Measurements from ENCODE around the gene TTLL4.

TTLL4 gene

GRCh38 chr2:218713922-218714321, 3.3 kb downstream of the TTLL4 start:
- DNase-seq (ENCODE audit: low read depth): no peak

- no peak for DNase-seq (ENCODE audit: low read depth)
Observed at GRCh38 chr2:218716070-218716469, 5.4 kb downstream of the TTLL4 start.

- no peak for DNase-seq (ENCODE audit: low read depth)
Observed at GRCh38 chr2:218717262-218717661, 6.6 kb downstream of the TTLL4 start.

GRCh38 chr2:218718058-218718457, 7.4 kb downstream of the TTLL4 start:
- no peak for DNase-seq (ENCODE audit: low read depth)

GRCh38 chr2:218719457-218719856, 8.8 kb downstream of the TTLL4 start:
- no peak for DNase-seq (ENCODE audit: low read depth)

DNA sequence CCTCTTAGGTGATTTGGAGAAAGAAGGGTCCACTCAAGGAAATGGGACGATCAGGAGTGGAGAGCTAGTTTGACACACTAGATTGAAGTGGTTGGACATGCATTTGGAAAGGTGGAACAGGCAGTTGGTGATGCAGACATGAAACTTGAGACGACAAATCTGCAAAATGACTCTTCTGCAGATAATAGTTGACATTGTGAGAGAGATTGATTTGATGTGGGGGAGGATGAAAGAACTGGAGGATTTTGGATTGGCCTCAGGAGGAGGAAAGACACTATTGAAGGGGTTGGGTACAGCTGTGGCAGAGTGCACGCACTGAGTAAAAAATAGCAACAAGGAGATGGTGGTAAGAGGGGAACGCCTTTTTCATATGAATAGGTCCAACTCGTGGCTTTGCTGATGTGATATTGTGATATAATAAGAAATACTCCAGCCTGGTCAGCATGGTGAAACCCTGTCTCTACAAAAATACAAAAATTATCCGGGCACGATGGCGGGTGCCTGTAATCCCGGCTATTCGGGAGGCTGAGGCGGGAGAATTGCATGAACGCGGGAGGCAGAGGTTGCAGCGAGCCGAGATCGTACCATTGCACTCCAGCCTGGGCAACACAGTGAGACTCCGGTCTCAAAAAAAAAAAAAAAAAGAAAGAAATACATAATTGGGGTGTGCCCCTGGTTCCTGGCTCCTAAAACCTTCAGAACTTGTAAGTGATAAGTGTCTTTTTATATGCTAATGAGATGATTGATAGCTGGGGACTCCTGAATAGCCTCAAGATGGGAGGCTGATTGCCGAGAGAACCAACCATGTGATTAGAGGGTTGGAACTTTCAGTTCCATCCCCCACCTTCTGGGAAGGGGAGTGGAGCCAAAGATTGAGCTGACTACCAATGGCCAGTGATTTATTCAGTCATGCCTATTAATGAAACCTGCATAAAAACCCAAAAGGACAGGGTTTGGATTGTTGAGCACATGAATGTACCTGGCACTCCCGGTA, 9.7 kb downstream of the TTLL4 start:
- DNase-seq (ENCODE audit: low read depth): no peak

DNA sequence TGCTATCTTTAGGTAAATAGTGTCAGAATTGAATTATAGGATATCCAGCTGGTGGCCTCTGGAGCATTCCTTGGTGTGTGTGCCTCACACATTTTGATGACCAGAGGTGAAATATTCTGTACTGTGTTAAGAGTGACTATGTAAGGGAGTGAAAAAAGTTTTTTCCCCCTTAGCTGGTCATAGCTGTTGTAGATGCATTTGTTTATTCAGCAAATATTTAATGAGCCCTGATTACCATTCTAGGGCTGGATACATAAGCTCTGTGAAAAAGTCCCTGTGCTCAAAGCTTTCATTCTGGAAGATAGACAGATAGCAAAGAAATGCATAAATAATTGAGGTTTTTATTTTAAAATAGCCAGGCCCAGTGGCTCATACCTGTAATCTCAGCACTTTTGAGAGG, 10.9 kb downstream of the TTLL4 start:
- DNase-seq (ENCODE audit: low read depth): no peak

GRCh38 chr2:218721934-218722333, 11.3 kb downstream of the TTLL4 start:
- DNase-seq (ENCODE audit: low read depth): no peak

- DNase-seq (ENCODE audit: low read depth): no peak
Observed at GRCh38 chr2:218722419-218722818, 11.8 kb downstream of the TTLL4 start.

DNA sequence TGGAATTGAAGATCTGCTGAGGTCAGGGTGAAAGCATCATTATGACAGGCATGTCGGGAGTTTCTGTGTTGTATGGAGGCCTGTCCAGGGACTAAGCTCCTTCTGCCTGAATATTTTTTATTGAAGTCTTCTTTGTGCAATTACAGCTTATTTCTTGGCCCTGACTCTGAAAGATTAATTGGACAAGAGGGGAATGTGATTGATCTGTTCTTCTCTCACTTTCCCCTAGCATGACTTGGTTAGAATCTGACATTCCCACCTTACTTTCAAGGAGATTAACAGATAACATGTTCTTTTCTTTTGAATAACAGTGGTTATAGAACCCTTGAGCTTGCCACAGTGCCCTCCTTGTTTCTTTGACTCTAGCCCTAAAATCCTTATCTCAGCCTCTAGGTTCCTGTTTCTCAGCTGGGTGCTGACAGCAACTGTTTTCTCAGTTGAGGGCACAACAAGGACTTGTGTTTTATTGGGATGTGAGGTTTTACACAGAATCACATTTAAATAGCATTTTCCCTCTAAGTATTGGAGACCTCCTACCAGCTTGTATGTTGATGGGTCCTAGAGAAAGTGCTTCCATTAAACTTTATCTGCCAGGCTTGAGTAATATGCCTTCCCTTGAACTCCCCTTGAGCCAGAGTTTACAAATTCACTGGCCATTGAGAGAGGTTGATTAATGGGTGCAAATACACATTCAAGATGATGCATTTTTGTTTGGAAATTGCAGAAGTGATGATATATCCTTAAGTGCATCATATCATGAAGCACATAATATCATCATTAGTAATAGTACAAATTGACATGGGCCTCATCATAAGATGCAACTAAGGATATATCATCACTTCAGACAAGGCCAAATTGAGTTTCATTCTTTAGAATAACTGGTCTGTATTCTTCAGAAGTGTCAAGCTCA, 12.5 kb downstream of the TTLL4 start:
- DNase-seq (ENCODE audit: low read depth): no peak

DNA sequence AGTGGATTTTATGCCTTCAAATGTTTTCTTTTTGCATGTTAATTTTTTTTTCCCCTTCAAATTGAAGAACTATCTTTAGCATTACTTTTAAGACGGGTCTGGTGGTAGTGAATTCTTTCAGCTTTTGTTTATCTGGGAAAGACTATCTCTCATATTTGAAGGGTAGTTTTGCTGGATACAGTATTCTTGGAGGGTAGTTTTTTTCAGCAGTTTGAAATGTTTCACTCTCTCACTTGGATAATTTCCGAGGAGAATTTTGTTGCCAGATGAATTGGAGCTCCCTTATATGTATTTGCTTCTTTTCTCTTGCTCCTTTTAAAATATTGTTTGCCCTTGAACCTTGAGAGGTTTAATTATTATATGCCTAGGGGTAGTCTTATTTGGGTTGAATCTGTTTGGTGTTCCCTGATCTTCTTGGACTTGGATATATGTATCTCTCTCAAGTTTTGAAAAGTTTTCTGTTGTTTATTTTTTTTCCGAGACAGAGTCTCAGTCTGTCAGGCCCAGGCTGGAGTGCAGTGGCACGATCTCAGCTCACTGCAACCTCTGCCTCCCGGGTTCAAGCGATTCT, 15.5 kb downstream of the TTLL4 start:
- no peak for DNase-seq (ENCODE audit: low read depth)

DNA sequence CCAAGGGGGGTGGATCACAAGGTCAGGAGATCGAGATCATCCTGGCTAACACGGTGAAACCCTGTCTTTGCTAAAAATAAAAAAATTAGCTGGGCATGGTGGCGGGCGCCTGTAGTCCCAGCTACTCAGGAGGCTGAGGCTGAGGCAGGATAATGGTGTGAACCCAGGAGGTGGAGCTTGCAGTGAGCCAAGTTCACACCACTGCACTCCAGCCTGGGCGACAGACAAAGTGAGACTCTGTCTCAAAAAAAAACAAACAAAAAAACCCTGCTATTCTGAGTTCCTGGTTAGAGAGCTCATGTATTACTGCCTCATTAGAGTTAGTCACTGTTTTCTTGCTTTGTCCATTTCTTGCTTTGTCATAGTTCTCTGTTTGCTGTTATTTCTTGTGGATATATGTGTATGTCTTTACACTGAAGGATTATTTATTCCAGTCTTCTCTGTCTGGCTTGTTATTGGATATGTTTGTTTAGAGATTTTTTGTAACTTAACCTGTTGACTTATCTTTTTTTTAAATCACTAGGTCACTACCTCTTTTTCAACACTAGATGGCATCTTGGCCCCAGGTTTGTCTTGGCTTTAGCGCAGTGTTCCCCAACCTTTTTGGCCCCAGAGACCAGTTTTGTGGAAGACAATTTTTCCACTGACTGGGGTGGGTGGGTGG, 17.0 kb downstream of the TTLL4 start:
- DNase-seq (ENCODE audit: low read depth): no peak

DNA sequence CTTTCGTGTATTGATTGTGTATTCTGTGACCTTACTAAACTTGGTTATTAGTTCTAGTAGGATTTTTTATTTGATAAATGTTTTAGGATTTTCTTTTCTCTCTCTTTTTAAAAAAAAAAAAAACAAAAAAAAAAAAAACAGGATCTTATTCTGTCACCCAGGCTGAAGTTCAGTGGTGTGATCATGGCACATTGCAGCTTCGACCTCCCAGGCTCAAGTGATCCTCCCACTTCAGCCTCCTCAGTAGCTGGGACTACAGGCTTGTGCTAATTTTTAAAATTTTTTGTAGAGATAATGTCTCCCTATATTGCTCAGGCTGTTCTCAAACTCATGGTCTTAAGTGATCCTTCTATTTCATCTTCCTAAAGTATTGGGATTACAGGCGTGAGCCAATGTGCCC, 19.0 kb downstream of the TTLL4 start:
- DNase-seq (ENCODE audit: low read depth): no peak

DNA sequence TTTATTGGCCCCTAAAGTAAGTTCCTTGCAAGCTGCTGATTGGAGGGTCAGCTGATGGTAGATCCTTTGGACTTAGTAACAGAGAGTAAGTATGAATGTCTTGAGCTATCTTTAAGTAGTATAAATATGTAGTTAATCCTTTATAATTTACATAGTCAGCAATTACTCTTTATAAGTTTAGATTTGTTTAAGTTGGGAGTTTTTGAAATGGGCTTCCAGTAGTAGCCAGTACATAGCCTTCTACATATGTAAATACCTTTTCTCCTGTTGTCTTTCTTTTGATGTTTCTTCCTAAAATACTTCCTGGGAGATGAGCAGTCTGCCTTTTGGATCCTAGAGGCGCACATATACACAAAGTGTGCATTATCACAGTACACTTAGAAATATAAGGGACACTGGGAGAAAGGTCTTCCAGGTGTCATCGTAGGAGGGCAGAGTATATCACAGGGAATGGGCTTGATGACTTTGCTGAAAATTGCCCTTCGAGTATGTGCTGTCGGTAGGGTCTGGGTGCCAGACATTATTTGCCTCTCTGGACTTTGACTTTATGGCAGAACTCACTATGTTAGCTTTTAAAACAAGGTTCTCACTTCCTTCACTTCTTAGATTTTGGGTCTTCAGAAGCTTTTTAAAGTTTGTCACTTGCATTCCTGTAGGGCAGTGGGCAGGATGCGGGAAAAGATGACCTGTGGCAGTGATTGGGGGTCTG, 21.6 kb downstream of the TTLL4 start:
- DNase-seq (ENCODE audit: low read depth): no peak

DNA sequence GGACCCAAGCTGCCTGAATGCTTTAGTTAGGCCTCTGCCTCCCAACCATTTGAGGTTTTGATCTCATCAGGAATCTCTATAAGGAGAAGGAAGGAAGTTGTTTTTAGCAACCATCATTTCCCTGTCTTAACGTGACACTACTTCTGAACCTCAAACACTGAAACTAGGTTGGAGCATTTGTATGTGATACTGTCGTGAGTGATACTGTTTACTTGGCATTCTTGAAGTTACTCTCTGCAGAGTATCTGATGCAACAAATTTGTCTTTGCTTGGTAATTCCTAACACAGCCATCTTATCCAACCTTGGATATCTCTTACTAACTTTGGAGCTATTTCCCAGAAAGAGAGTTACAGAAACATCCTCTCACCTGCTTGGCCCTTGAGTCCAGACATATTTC, 22.1 kb downstream of the TTLL4 start:
- DNase-seq (ENCODE audit: low read depth): no peak

DNA sequence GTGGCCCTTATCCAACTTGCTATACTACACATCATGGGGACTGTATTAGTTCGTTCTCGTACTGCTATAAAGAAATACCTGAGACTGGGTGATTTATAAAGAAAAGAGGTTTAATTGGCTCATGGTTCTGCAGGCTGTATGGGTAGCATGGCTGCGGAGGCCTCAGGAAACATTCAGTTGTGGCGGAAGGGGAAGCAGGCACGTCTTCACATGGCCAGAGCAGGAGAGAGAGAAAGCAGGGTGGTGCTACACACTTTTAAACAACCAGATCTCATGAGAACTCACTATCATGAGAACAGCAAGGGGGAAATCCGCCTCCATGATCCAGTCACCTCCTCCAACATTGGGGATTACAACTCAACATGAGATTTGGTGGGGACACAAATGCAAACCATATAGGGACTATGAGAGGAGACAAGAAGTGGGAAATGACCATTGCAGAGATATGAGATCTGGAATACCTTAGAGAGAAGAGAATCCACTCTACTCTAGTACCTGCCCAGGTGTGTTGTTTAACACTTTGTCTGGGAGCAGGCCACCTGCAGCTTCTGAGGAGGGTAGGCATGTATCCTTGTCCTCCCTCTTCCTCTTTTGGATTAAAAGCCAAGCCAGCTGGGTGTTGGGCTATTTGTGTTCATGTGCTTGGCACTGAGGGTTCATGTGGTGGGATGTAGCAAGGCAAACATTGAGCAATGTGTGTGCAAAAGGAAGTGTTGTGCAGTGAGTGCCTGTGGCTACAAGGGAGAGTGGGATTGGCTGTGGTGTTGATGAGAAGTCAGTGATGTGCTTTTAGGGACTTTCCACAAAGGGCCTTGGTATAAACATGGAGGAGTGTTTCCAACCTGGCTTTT, 22.8 kb downstream of the TTLL4 start:
- no peak for DNase-seq (ENCODE audit: low read depth)

DNA sequence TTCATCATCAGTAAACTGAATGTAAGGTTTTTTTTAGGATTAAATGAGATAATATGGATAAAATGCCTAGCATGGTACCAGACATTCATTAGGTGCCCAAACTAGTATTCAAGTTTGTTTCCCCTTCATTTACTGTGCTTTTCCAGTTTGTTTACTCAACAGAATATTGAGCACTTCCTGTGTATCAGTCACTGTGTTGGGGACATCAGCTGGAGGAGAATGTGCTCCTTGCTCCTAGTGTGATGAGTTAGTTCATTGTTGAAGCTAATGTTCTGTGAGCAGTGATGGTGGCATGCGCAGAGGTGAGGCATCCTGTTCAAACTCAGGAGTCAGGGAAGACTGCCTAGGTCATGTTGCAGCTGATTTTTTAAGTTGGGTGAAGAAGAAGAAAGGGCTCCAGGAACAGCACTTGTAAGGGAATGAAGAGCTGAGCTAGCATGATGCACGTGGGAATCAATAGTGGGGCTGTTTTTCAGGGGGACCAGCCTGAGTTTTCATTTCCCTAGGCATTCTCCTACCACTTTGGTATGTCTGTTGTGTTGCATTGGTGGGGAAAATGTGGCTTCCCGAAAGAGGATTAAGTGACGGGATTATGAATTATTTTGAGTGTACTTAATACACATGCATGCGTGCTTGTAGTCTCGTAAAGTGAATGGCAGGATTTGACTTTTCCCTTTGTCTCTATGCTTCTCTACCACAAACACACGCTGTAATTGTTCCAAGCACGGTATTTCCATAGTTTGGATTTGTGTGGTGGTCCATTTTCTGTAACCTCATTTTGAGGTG, 23.7 kb downstream of the TTLL4 start:
- DNase-seq (ENCODE audit: low read depth): no peak

DNA sequence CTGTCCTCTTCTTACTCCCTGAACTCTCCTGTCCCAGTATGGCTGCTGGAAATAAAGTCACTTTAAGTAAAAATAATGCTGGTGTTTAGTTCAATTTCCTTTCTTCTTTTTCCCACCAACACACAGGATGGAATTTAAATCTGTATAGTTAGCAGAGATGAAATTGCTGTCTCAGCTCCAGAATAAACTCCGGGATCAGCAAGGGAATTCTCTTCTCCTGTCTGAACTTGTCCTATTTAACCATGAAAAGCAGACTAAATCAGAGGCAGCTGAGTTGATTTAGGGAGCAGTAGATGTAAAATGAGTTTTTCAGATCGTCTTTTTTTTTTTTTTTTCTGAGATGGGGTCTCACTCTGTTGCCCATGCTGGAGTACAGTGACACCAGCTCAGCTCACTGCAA, 25.9 kb downstream of the TTLL4 start:
- no peak for DNase-seq (ENCODE audit: low read depth)

- no peak for DNase-seq (ENCODE audit: low read depth)
Observed at GRCh38 chr2:218743068-218743467, 32.4 kb downstream of the TTLL4 start.

GRCh38 chr2:218744615-218745014, 34.0 kb downstream of the TTLL4 start:
- no peak for DNase-seq (ENCODE audit: low read depth)
